HG03571 (cell line): ENCODE data around the gene RAB15.

Experiments used
- ATAC-seq: cut with Tn5 transposase; IDR thresholded peaks from one replicate; pipeline ENCODE4 v1.9.1; 2021; ENCODE audit not compliant: unreplicated experiment

Gene RAB15

GRCh38 chr14:64939817-64940190, 32.3 kb downstream of the RAB15 start:
- no peak for ATAC-seq

DNA sequence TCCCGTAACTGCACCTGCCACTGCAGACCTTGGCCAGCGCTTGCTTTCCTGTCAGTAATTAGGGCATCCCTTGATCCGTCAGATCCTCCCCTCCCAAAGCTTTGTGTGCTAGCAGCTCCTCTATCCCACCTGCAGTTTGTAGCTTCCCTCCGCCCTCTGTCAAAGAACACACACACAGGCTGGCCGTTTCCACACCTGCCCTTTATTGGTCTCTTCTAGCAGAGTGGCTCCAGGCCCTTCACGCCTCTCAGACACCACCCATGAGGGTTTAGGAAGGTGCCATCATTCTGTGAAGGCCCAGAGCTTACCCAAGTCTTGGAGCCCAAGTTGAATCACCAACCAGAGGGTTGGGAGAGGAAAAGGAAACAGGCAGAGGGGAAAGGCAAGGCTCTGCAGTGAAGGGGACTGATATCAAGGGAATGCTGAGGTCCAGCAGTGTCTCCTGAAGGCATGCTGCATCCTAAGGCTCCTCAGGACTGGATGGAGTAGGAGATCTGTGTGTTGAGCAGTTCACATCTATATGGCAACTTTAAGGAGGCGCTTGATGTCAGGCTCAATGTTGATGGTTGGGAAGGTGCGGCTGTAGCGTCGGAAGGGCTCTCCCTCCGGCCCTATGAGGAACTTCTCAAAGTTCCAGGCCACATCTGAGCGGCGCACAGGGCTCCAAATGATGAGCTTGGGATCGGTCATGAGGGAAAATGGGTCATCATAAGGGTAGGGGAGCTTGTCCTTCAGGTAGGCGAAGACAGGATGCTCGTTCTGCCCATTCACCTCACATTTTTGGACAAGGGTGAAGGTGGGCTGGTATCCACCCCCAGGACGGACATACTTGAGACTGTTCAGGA, 32.9 kb downstream of the RAB15 start:
- no peak for ATAC-seq

DNA sequence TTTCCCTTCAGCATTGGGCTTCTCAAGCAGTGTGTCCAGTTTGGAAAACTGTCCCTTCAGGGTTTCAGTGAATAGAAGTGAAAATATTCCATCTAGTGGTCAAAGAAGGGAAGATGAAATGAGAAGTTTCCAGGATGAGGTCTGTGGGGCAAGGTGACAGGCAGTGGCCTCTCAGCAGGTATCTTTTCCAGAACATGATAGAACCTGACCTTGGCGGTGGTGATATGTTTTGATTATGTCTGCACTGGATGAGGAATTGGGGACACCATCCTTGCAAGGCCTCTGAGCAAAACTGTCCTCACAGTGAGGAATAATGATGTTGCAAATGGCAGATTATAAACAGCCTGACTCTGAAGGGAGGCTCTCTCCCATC, 34.3 kb downstream of the RAB15 start:
- no peak for ATAC-seq

GRCh38 chr14:64937171-64937820, 34.8 kb downstream of the RAB15 start:
- ATAC-seq, result no peak

DNA sequence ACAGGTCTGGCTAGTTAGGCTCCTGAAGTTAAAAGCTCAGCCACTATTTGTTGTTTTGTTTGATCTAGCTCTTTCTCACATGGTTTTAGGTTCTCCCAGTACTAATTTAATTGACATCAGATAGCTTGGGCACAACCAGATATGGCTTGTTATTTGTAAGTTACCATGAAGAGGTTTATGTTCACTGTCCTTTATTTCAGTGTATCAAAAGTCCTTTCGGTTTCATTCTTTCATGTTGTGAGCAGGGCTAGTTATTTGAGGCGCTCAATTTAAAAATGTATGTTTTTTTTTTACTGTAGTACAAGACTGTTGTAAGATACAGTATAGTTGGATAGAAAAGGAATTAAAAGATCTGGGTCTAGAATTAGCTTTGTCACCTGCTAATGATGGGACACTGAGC, 36.6 kb downstream of the RAB15 start:
- no peak for ATAC-seq

GRCh38 chr14:64934338-64934929, 37.7 kb downstream of the RAB15 start:
- no peak for ATAC-seq

GRCh38 chr14:64932231-64932630, 39.9 kb downstream of the RAB15 start:
- no peak for ATAC-seq

GRCh38 chr14:64931123-64931522, 41.0 kb downstream of the RAB15 start:
- no peak for ATAC-seq

GRCh38 chr14:64930085-64930843, 41.9 kb downstream of the RAB15 start:
- no peak for ATAC-seq

DNA sequence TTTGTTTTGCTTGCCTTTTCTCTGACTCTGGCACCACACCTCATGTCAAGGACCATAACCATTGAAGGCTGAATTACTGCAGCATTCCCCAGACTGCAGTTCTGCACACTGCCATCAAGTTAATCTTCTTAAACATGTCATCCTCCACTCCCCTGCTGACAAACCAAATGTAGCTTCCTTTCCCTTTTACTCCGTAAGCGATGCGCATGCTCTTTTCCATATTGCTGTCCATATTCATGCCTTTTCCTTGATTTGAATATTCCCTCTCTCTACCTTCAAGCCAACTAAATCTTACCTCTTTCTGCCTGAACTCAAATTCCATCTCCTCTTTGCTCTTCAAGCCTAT, 43.1 kb downstream of the RAB15 start:
- no peak for ATAC-seq

- peak; percentile 56 for ATAC-seq
Measured at GRCh38 chr14:64928239-64929013, 43.7 kb downstream of the RAB15 start.

GRCh38 chr14:64927031-64927430, 45.1 kb downstream of the RAB15 start:
- ATAC-seq, result no peak

- no peak for ATAC-seq
Measured at GRCh38 chr14:64926398-64926995, 45.6 kb downstream of the RAB15 start.

DNA sequence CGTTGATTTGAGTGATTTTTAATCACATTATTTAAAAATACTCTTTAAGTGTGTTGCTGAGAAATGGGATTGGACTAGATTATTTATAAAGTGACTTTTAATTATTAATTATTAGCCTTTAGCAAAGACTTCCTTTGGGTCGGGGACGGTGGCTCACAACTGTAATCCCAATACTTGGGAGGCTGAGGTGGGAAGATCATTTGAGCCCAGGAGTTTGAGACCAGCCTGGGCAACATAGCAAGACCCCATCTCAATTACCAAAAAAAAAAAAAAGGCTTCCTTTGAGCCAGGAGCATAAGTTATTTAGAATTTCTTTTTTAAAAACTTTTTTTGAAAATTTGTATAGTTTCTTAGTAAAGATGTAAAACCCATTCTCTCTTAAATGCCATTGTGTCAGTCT, 49.1 kb downstream of the RAB15 start:
- no peak for ATAC-seq

DNA sequence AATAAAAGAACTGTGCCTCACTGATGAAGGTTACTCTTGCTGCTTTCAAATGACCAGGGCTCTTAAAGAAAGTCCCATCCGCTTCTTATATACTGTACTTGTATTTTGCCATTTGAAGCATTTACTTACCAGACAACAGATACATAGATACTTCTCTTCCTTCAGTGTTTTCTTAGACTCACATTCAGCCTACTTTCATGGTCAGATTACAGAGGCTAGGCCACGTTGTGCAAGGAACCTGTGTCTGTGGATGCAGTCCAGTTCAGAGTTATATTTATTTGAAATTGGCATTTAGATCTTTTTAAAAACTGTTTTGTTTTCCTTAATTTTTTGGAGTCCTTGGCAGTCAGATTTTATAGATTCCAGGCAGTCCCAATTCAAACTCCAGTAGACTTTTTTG, 51.7 kb downstream of the RAB15 start:
- no peak for ATAC-seq

- ATAC-seq, result no peak
Measured at GRCh38 chr14:64919618-64920017, 52.5 kb downstream of the RAB15 start.

GRCh38 chr14:64919215-64919614, 52.9 kb downstream of the RAB15 start:
- no peak for ATAC-seq

DNA sequence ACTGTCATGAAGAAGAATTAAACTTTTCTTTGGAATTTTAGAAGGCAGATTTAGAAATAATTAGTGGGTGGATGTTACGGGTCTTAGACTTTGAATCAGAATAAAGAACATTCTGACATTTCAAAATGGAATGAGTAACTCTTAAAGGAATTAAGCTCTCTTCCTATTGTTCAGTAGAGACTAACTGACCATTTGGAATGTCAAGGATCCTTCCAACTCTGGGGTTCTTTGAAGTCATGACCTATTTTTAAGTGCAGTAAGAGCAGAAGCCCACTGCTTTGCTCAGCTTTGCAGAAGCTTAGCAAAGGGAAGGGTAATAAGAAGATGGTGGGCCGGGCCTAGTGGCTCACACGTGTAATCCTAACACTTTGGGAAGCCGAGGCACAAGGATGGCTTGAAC, 53.9 kb downstream of the RAB15 start:
- no peak for ATAC-seq

- ATAC-seq, result no peak
Measured at GRCh38 chr14:64915797-64916196, 56.3 kb downstream of the RAB15 start.

DNA sequence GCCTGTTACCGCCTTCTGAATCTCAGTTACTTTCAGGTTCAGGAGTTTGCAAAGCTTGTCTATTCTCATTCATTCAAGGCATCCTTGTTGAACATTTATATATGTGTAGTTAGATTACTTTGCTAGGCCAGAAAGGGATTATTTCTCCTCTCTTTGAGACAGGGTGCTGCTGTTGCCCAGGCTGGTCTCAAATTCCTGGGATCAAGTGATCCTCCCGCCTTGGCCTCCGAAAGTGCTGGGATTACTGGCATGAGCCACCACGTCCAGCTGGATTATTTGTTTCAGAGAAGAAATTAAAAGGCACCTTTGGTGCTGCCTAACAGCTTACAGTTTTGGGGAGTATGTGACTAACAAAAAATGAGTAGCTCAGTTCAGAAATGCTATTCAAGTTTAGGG, 57.1 kb downstream of the RAB15 start:
- no peak for ATAC-seq
